OCI-LY7 (cell line): Measurements from ENCODE around the gene KRT79.

Experiments
- CTCF ChIP-seq: fragments of 200-600 bp; sonication (generic); conservative IDR thresholded peaks from 2 replicates; pipeline ENCODE4 v1.5.1; 2014; ENCODE audit warnings: mild to moderate bottlenecking, antibody characterized with exemption, low read length, moderate library complexity, mixed read lengths
- EZH2phosphoT487 ChIP-seq: fragments of 200-600 bp; sonication (generic); IDR thresholded peaks from 2 replicates; pipeline ENCODE4 v1.6.1; 2018; ENCODE audit warnings: low read depth, borderline replicate concordance, mild to moderate bottlenecking, mixed run types, antibody characterized with exemption, low read length, moderate library complexity, mixed read lengths

GRCh38 chr12:52779914-52780313 lies 54.2 kb downstream of the KRT79 start:
- no peak for TF ChIP-seq CTCF
- no peak for TF ChIP-seq EZH2phosphoT487
